ENCODE results near the gene EPO.

DNA sequence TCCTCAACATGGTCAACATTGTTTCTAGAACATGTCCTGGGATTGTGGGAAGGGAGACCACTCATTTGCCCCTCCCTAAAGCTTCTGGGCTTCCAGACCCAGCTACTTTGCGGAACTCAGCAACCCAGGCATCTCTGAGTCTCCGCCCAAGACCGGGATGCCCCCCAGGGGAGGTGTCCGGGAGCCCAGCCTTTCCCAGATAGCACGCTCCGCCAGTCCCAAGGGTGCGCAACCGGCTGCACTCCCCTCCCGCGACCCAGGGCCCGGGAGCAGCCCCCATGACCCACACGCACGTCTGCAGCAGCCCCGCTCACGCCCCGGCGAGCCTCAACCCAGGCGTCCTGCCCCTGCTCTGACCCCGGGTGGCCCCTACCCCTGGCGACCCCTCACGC is at the start of gene EPO:
- TF ChIP-seq, protein P1, sequence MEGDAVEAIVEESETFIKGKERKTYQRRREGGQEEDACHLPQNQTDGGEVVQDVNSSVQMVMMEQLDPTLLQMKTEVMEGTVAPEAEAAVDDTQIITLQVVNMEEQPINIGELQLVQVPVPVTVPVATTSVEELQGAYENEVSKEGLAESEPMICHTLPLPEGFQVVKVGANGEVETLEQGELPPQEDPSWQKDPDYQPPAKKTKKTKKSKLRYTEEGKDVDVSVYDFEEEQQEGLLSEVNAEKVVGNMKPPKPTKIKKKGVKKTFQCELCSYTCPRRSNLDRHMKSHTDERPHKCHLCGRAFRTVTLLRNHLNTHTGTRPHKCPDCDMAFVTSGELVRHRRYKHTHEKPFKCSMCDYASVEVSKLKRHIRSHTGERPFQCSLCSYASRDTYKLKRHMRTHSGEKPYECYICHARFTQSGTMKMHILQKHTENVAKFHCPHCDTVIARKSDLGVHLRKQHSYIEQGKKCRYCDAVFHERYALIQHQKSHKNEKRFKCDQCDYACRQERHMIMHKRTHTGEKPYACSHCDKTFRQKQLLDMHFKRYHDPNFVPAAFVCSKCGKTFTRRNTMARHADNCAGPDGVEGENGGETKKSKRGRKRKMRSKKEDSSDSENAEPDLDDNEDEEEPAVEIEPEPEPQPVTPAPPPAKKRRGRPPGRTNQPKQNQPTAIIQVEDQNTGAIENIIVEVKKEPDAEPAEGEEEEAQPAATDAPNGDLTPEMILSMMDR (IDR thresholded peaks at IDR 0.05) = no peak
- TF ChIP-seq POLR2A (IDR thresholded peaks at IDR 0.05) = no peak

All from body of pancreas (tissue), 4 donors.